ENCODE results near the gene C16orf90. TPM values are rescaled to one million over a fixed set of nuclear protein-coding genes. Genes with fewer than 3 reads are reported as not detected.
"Not testable (repeated sequence)": the region's sequence is repeated elsewhere in the genome, so short reads cannot be mapped to it uniquely, and the experiment has no call there.

The C16orf90 gene
- total RNA-seq, 4 donors from 2014 or later = not detected

- TF ChIP-seq POLR2A (IDR thresholded peaks at IDR 0.05) (no peak), CTCF (IDR thresholded peaks at IDR 0.05) (no peak)
- H3K9me3 ChIP-seq = no peaks in the 10 kb centered on the region
- DNase-seq = no peak
- H3K27ac ChIP-seq = no peak overlapping the region
- H3K36me3 ChIP-seq = peaks cover 0 to 63% (median 12%) of the 10 kb centered on the region in 3 donors
- 86 to 88% methylated on average over 1 to 3 of the region's 29 CpGs for whole genome bisulfite sequencing, 2 donors
- no peak overlapping the region for H3K4me3 ChIP-seq
- no peaks in the 10 kb centered on the region for H3K4me1 ChIP-seq
- intact Hi-C loops (cut with DNase I) = no loop called here
- no peaks in the 10 kb centered on the region for H3K27me3 ChIP-seq
Observed at GRCh38 chr16:3475604-3476375, 19.5 kb downstream of the C16orf90 start.

GRCh38 chr16:3474870-3475269, 20.4 kb downstream of the C16orf90 start:
- intact Hi-C loops (cut with DNase I); H3K27me3 ChIP-seq; H3K27ac ChIP-seq; H3K4me1 ChIP-seq; DNase-seq; H3K9me3 ChIP-seq; H3K4me3 ChIP-seq: not testable (repeated sequence)
- 92% methylated on average over 3 to 5 of the region's 7 CpGs for WGBS, 2 donors
- peaks cover 0 to 63% (median 11%) of the 10 kb centered on the region in 3 donors for H3K36me3 ChIP-seq

- no peak for DNase-seq
- Histone ChIP-seq H3K36me3 (peaks cover 0 to 63% (median 4%) of the 10 kb centered on the region in 3 donors), H3K4me1 (peaks cover 0 to 8% (median 0%) of the 10 kb centered on the region in 3 donors), H3K9me3 (no peaks in the 10 kb centered on the region), H3K27ac (no peak overlapping the region), H3K4me3 (no peak overlapping the region), H3K27me3 (no peaks in the 10 kb centered on the region)
- intact Hi-C loops (cut with DNase I) = no loop called here
- TF ChIP-seq POLR2A (IDR thresholded peaks at IDR 0.05) = no peak
- TF ChIP-seq CTCF (IDR thresholded peaks at IDR 0.05) = no peak
- 83 to 90% methylated on average over 6 to 11 of the region's 16 CpGs for WGBS, 2 donors
Observed at GRCh38 chr16:3474136-3474779, 21.0 kb downstream of the C16orf90 start.

GRCh38 chr16:3473596-3473943, 21.7 kb downstream of the C16orf90 start:
- DNase-seq, H3K4me3 ChIP-seq: not testable (repeated sequence)

GRCh38 chr16:3472878-3473595, 22.3 kb downstream of the C16orf90 start:
- no peak overlapping the region for H3K27ac ChIP-seq
- no peak overlapping the region for H3K4me3 ChIP-seq
- peaks cover 0 to 20% (median 4%) of the 10 kb centered on the region in 3 donors for H3K4me1 ChIP-seq
- peaks cover 0 to 57% (median 0%) of the 10 kb centered on the region in 3 donors for H3K36me3 ChIP-seq
- WGBS, 2 donors = 75 to 82% methylated on average over 10 of the region's 10 CpGs
- H3K9me3 ChIP-seq = no peaks in the 10 kb centered on the region
- TF ChIP-seq POLR2A (IDR thresholded peaks at IDR 0.05) = no peak
- no peak for TF ChIP-seq CTCF (IDR thresholded peaks at IDR 0.05)
- no peak for DNase-seq
- no peaks in the 10 kb centered on the region for H3K27me3 ChIP-seq
- intact Hi-C loops (cut with DNase I) = no loop called here

More at GRCh38 chr16:3473596-3473943, 21.7 kb downstream of the C16orf90 start:
- H3K9me3 ChIP-seq; intact Hi-C loops (cut with DNase I); H3K27me3 ChIP-seq; H3K27ac ChIP-seq: not testable (repeated sequence)
- Histone ChIP-seq H3K36me3 (peaks cover 0 to 58% (median 0%) of the 10 kb centered on the region in 3 donors), H3K4me1 (peaks cover 0 to 14% (median under 1%) of the 10 kb centered on the region in 3 donors)
- WGBS, 2 donors = 82 to 85% methylated on average over 2 to 3 of the region's 3 CpGs
